AG04450 (cell line): Measurements from ENCODE around the gene CATSPER4. TPM values are rescaled to one million over a fixed set of nuclear protein-coding genes. Genes with fewer than 3 reads are reported as not detected.

Experiments
- CTCF ChIA-PET: fragments of 300-600, 350-600 bp; formaldehyde crosslinking; extraction: SDS; loops from one replicate; lab custom pipeline; 2022; ENCODE audit warnings: antibody characterized with exemption, inconsistent platforms; lab: Charles Lee
- POLR2A ChIA-PET: fragments of 350-600 bp; formaldehyde crosslinking; extraction: SDS; loops from one replicate; lab custom pipeline; 2021; ENCODE audit warnings: antibody characterized with exemption, inconsistent platforms; lab: Yijun Ruan, JAX
- DNase-seq: peaks from one replicate; pipeline ENCODE4 v3.0.0-alpha.2; 2011; ENCODE audit warnings: low read depth, low spot score
- H3K27ac ChIP-seq: one replicate; pipeline ENCODE4 v1.5.1; 2012; ENCODE audit warnings: low read depth, low read length, control low read depth
- H3K27me3 ChIP-seq: one replicate; pipeline ENCODE4 v1.6.0; 2012; ENCODE audit warnings: low read length; ENCODE audit not compliant: control insufficient read depth, insufficient read depth
- H3K4me3 ChIP-seq: 2 replicates; pipeline ENCODE4 v1.5.1; 2011; ENCODE audit warnings: mild to moderate bottlenecking, low read depth, low read length, control low read depth
- H3K9me3 ChIP-seq: 2 replicates; pipeline ENCODE4 v1.5.1; 2012; ENCODE audit warnings: low read length; ENCODE audit not compliant: control insufficient read depth, insufficient read depth
- CTCF ChIP-seq: IDR thresholded peaks from 2 replicates; pipeline ENCODE4 v1.5.1; 2011; ENCODE audit warnings: low read depth, low read length, control low read depth, inconsistent platforms
- polyA plus RNA-seq: library from polyadenylated mRNA; depleted of rRNA; stranded (reverse); fragments of >200 nt; gene quantifications from 2 replicates; pipeline ENCODE4 v1.2.3, GENCODE V29; 2011

The CATSPER4 gene
- polyA plus RNA-seq, 1 experiment, result not detected

DNA sequence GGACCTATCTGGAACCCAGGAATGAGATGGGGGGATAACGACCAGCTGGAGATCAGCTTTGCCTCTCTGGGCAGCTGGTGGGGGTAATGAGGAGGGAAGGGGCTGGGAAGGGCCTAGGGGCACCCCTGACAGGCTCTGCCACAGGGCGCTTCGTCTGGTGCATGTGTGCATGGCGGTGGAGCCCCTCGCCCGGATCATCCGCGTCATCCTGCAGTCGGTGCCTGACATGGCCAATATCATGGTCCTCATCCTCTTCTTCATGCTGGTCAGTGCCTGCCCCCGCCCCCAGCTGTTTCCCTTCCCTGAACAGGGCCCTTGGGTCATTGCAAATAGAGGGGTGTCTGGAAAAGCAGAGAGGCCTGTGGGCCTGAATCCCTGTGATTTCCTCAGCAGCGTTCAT, 7.4 kb downstream of the CATSPER4 start:
- no peak for DNase-seq
- Histone ChIP-seq H3K9me3 (no peaks in the 10 kb centered on the region), H3K27me3 (peaks cover 30% of the 10 kb centered on the region), H3K27ac (no peak overlapping the region), H3K4me3 (no peak overlapping the region)
- POLR2A ChIA-PET, result no interaction called here
- TF ChIP-seq CTCF, result no peak
- CTCF ChIA-PET, result no interaction called here

- no peak for DNase-seq
- TF ChIP-seq CTCF, result no peak
- H3K27me3 ChIP-seq, result peaks cover 33% of the 10 kb centered on the region
- CTCF ChIA-PET, result interaction anchor here (0.5 kb wide), 1 partner anchor 28 kb away, joined by 5 read pairs; no protein-coding TSS in a partner anchor
- H3K4me3 ChIP-seq, result no peak overlapping the region
- H3K9me3 ChIP-seq, result no peaks in the 10 kb centered on the region
- H3K27ac ChIP-seq, result no peak overlapping the region
- POLR2A ChIA-PET, result no interaction called here
Observed at GRCh38 chr1:26200413-26200812, 10.0 kb downstream of the CATSPER4 start.

GRCh38 chr1:26203642-26204318, 13.4 kb downstream of the CATSPER4 start:
- H3K27me3 ChIP-seq, result peaks cover 33% of the 10 kb centered on the region
- no peak for TF ChIP-seq CTCF
- no peak overlapping the region for H3K27ac ChIP-seq
- POLR2A ChIA-PET, result no interaction called here
- no peaks in the 10 kb centered on the region for H3K9me3 ChIP-seq
- H3K4me3 ChIP-seq, result no peak overlapping the region
- CTCF ChIA-PET, result interaction anchor here (1.4 to 1.6 kb wide), 2 partner anchors 30 to 34 kb away, joined by 4 read pairs; partner anchors contain the start of genes CEP85 and ZNF593
- DNase-seq, result no peak

DNA sequence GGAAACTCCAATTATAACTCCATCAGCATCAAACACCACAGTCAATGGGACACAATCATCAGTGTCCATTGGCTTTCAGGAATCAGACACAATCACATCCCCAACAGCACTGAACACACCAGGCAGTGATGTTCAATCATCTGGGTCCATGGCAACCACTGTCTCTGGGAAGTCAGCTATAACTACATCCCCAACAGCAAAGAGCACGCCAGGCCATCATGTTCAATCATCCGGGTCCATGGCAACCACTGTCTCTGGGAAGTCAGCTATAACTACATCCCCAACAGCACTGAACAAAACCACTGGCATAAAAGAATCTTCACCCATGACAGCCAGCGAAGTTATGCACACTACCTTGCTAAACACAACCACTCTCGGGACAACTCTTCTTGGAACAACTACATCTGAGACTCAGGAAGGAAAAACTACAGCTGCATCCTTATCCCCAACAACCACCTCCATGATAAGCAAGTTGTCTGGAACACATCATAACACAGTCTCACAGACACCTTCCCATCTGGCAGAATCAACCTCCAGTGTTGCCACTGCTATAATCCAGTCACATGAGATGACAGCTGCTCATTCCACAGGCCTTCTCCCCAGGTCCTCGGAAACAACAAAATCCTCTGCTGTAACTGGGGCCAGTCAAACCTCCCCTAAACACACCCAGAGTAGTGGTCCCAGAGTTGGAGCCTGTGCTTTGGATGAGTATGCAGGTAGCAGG, 19.9 kb downstream of the CATSPER4 start:
- Histone ChIP-seq H3K9me3 (no peaks in the 10 kb centered on the region), H3K27ac (no peak overlapping the region), H3K27me3 (peaks cover 18% of the 10 kb centered on the region), H3K4me3 (no peak overlapping the region)
- no peak for DNase-seq
- ChIA-PET POLR2A (interaction anchor here (0.6 kb wide), 1 partner anchor 25 kb away, joined by 5 read pairs; no protein-coding TSS in a partner anchor), CTCF (interaction anchor here (1.9 to 2.1 kb wide), 2 partner anchors 24 to 207 kb away, joined by 6 read pairs; partner anchors contain the start of gene CEP85)
- TF ChIP-seq CTCF, result no peak

- Histone ChIP-seq H3K27me3 (peaks cover 18% of the 10 kb centered on the region), H3K9me3 (no peaks in the 10 kb centered on the region), H3K4me3 (no peak overlapping the region), H3K27ac (no peak overlapping the region)
- DNase-seq, result no peak
- POLR2A ChIA-PET, result no interaction called here
- TF ChIP-seq CTCF, result no peak
- CTCF ChIA-PET, result interaction anchor here (0.8 to 2.3 kb wide), 4 partner anchors 21 to 204 kb away, joined by 3 to 7 read pairs (median 4); partner anchors contain the start of gene CEP85
Observed at GRCh38 chr1:26212726-26213125, 22.3 kb downstream of the CATSPER4 start.
